SK-N-DZ (cell line): ENCODE measurements around the gene DISC1.
A peak's percentile ranks its signal among the peaks of the same experiment; 100 is the strongest.
"Not testable (repeated sequence)": the region's sequence is repeated elsewhere in the genome, so short reads cannot be mapped to it uniquely, and the experiment has no call there.

Source experiments
- DNase-seq: peaks from one replicate; pipeline ENCODE4 v3.0.0-alpha.2; 2015; ENCODE audit warnings: low spot score

DISC1 gene

GRCh38 chr1:231768416-231768815 lies 141.8 kb downstream of the DISC1 start:
- no peak for DNase-seq

- no peak for DNase-seq
Observed at GRCh38 chr1:231770506-231771175, 144.1 kb downstream of the DISC1 start.

GRCh38 chr1:231774719-231775335 lies 148.2 kb downstream of the DISC1 start:
- no peak for DNase-seq

- no peak for DNase-seq
Observed at GRCh38 chr1:231776010-231776756, 149.6 kb downstream of the DISC1 start.

- no peak for DNase-seq
Observed at GRCh38 chr1:231776757-231777062, 150.1 kb downstream of the DISC1 start.

GRCh38 chr1:231778009-231778719 lies 151.6 kb downstream of the DISC1 start:
- DNase-seq, result no peak

DNA sequence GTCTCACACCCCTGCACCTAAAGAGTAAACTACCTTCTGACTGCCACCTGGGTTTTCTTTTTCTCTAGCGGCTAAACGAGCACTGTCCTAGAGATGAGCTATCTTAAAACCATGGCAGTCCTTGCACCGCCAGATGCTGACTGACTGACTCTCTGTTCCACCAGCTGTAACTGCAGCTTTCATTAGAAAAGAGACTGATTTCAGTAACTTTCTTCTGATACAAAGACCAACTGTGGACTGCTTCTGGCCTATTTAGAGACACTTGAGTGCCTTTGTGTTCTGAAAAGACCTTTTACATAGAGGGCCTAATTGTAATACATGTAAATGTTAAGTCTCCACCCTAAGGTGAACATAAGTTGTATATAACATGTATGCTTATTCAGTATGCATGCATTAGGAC lies 152.5 kb downstream of the DISC1 start:
- DNase-seq, result no peak

- no peak for DNase-seq
Observed at GRCh38 chr1:231781892-231782291, 155.3 kb downstream of the DISC1 start.

DNA sequence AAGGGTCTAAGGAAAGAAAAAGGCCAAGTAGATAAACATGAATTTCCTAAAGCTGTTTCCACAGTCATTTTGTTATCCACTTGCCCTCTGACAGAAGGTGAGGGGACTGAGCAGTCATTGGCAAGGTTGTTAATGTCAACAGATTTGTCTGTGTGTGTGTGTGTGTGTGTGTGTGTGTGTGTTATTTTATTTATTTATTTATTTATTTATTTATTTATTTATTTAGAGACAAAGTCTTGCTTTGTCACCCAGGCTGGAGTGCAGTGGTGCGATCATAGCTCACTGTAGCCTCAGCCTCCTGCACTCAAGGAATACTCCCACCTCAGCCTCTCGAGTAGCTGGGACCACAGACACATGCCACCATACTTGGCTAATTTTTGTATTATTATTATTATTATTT lies 158.5 kb downstream of the DISC1 start:
- DNase-seq, result not testable (repeated sequence)

DNA sequence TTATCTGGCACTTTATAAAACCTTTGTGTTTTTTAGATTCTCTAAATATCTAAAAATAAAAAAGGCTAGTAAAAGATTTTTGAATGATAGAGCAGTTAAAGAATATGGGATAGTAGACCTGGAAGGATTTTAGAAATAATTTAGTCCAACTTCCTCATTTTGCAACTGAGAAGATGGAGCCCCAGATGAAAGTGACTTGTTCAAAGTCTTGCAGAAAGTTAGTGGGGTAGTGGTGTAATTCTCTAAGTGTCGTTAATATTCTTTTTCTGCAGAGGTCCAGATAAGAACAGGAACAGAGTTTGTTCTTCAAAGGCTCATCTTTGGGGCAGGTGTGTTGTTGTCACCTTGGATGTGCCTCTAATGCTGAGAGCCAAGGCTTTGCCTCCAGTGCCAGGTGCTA lies 159.5 kb downstream of the DISC1 start:
- no peak for DNase-seq

DNA sequence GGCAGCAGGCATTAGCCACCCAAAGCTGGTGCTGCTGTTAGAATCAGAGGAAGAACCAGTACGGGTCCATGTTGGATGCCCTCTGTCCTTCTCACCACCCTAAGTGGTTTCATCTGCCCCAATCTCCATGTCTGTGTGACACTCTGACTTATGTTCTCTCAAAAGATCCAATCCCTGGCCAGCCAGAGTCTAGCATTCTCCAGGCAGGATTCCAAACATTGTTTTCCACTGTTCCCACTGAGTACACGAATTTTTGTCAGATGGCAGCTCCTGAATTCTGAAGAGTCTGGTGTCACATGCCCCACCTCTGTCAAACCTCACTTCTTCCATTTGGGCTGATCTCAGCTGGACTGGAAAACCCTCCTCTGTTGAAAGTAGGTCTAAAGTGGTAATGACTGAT lies 166.0 kb downstream of the DISC1 start:
- DNase-seq, result no peak

- no peak for DNase-seq
Observed at GRCh38 chr1:231793893-231794292, 167.3 kb downstream of the DISC1 start.

- DNase-seq, result no peak
Observed at GRCh38 chr1:231796141-231796540, 169.6 kb downstream of the DISC1 start.

- peak; percentile 48 for DNase-seq
Observed at GRCh38 chr1:231799363-231799986, 172.9 kb downstream of the DISC1 start.

- no peak for DNase-seq
Observed at GRCh38 chr1:231800108-231800507, 173.5 kb downstream of the DISC1 start.

- DNase-seq, result no peak
Observed at GRCh38 chr1:231801042-231801585, 174.5 kb downstream of the DISC1 start.

GRCh38 chr1:231803353-231803752 lies 176.8 kb downstream of the DISC1 start:
- DNase-seq, result no peak

DNA sequence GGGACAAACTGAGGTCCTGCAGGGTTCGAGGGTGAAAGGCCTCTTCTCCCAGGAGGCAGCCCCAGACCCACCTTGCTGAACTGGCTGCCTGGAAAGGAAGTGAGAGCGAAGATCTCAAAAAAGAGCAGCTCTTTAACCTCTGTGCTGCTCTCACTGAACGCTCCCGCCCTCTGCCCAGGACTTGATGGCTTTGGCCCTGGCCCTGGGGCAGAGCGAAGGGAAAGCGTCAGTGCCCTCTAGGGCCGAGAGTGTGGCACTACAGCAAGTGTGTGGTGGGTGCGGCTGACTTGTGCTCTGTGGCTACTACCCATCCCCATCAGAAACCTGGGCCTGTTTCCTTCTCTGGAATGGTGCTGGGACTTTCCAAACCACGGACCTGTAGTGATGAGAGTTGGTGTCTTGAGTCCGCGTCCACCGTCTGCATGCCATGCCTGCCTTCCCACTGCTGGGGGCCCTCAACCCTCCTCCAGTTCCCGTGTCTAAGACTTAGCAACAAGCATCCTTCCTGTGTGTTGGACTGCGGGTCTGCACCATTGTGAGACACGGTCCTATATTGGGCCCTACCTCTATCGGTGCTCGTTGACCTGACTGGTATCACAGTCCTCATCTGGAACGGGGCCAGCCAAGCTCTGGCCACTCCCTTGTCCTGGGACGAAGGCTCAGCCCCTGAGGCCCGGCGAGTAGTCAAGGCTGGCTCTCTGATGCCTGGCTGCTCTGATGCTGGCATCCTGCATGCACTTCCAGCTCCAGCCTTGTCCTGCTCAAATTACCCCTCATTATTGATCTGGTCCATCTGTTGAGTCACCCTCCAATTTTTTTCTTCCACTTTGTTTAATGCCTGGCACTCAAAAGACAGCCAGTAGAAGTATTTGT lies 180.3 kb downstream of the DISC1 start:
- peak; percentile 61 for DNase-seq

- DNase-seq, result no peak
Observed at GRCh38 chr1:231807541-231807940, 181.0 kb downstream of the DISC1 start.

GRCh38 chr1:231808116-231808515 lies 181.5 kb downstream of the DISC1 start:
- no peak for DNase-seq

GRCh38 chr1:231808990-231809389 lies 182.4 kb downstream of the DISC1 start:
- DNase-seq, result no peak
